DOHH2 (cell line): ENCODE results near the gene HES2.

Source experiments
- H3F3A ChIP-seq: fragments of 200-600 bp; sonication (generic), shearing (Covaris generic); 2 replicates; pipeline ENCODE4 v1.6.0; 2016; ENCODE audit warnings: antibody characterized with exemption, mild to moderate bottlenecking; ENCODE audit not compliant: control insufficient read depth, insufficient read depth
- H3K27ac ChIP-seq: fragments of 200-600 bp; sonication (generic); 2 replicates; pipeline ENCODE4 v1.5.1; 2014; ENCODE audit warnings: low read depth, mild to moderate bottlenecking, low read length, moderate library complexity
- H3K27me3 ChIP-seq: fragments of 200-600 bp; sonication (generic); 2 replicates; pipeline ENCODE4 v1.6.1; 2014; ENCODE audit warnings: mild to moderate bottlenecking, low read length, mixed read lengths; ENCODE audit not compliant: control insufficient read depth
- H3K36me3 ChIP-seq: fragments of 200-600 bp; sonication (generic); 2 replicates; pipeline ENCODE4 v1.6.1; 2014; ENCODE audit warnings: mild to moderate bottlenecking, low read length, moderate library complexity, mixed read lengths; ENCODE audit not compliant: control insufficient read depth
- H3K4me1 ChIP-seq: fragments of 200-600 bp; sonication (generic); 2 replicates; pipeline ENCODE4 v1.6.1; 2014; ENCODE audit warnings: mild to moderate bottlenecking, low read length, mixed read lengths; ENCODE audit not compliant: control insufficient read depth
- H3K4me2 ChIP-seq: fragments of 200-600 bp; sonication (generic); 2 replicates; pipeline ENCODE4 v1.6.0; 2014; ENCODE audit warnings: mild to moderate bottlenecking, low read length, moderate library complexity
- H3K4me3 ChIP-seq: fragments of 200-600 bp; sonication (generic); 2 replicates; pipeline ENCODE4 v1.5.1; 2014; ENCODE audit warnings: mild to moderate bottlenecking, low read length, mixed read lengths
- H3K79me2 ChIP-seq: fragments of 200-600 bp; sonication (generic); 2 replicates; pipeline ENCODE4 v1.6.1; 2014; ENCODE audit warnings: mild to moderate bottlenecking, low read length, mixed read lengths; ENCODE audit not compliant: control insufficient read depth
- H3K9me2 ChIP-seq: fragments of 200-600 bp; sonication (generic); replicated peaks from 2 replicates; pipeline ENCODE4 v1.6.1; 2014; ENCODE audit warnings: mild to moderate bottlenecking, low read length, mixed read lengths; ENCODE audit not compliant: control insufficient read depth
- H3K9me3 ChIP-seq: fragments of 200-600 bp; sonication (generic); 2 replicates; pipeline ENCODE4 v1.6.1; 2014; ENCODE audit warnings: antibody characterized with exemption, low read length, mixed read lengths; ENCODE audit not compliant: control insufficient read depth, insufficient read depth
- H4K20me1 ChIP-seq: fragments of 200-600 bp; sonication (generic); 2 replicates; pipeline ENCODE4 v1.6.0; 2014; ENCODE audit warnings: low read depth, mild to moderate bottlenecking, antibody characterized with exemption, low read length, moderate library complexity; ENCODE audit not compliant: control insufficient read depth, insufficient read depth
- CTCF ChIP-seq: fragments of 200-600 bp; sonication (generic); IDR thresholded peaks from one replicate; pipeline ENCODE4 v1.5.1; 2014; ENCODE audit warnings: antibody characterized with exemption, mild to moderate bottlenecking, low read depth, low read length; ENCODE audit not compliant: poor library complexity, severe bottlenecking
- EZH2phosphoT487 ChIP-seq: fragments of 200-600 bp; sonication (generic); IDR thresholded peaks from 2 replicates; pipeline ENCODE4 v1.6.1; 2017; ENCODE audit warnings: borderline replicate concordance, mild to moderate bottlenecking, antibody characterized with exemption, low read length, moderate library complexity, mixed read lengths

HES2 gene

GRCh38 chr1:6416906-6417305, 2.8 kb downstream of the HES2 start:
- no peaks in the 10 kb centered on the region for H3K9me2 ChIP-seq
- H3K79me2 ChIP-seq = no peaks in the 10 kb centered on the region
- H3K27me3 ChIP-seq = peaks cover 37% of the 10 kb centered on the region
- no peaks in the 10 kb centered on the region for H3K4me1 ChIP-seq
- no peak overlapping the region for H3K27ac ChIP-seq
- H4K20me1 ChIP-seq = no peaks in the 10 kb centered on the region
- H3K36me3 ChIP-seq = no peaks in the 10 kb centered on the region
- no peaks in the 10 kb centered on the region for H3K9me3 ChIP-seq
- H3K4me2 ChIP-seq = no peak overlapping the region
- TF ChIP-seq CTCF (no peak), EZH2phosphoT487 (no peak)
- H3F3A ChIP-seq = no peaks in the 10 kb centered on the region
- no peak overlapping the region for H3K4me3 ChIP-seq

- Histone ChIP-seq H3K27ac (no peak overlapping the region), H4K20me1 (no peaks in the 10 kb centered on the region), H3K4me1 (no peaks in the 10 kb centered on the region), H3K36me3 (no peaks in the 10 kb centered on the region), H3F3A (no peaks in the 10 kb centered on the region), H3K4me3 (no peak overlapping the region), H3K4me2 (no peak overlapping the region), H3K27me3 (peaks cover 31% of the 10 kb centered on the region), H3K9me3 (no peaks in the 10 kb centered on the region), H3K9me2 (no peaks in the 10 kb centered on the region), H3K79me2 (no peaks in the 10 kb centered on the region)
- no peak for TF ChIP-seq CTCF
- no peak for TF ChIP-seq EZH2phosphoT487
These were observed 3.4 kb downstream of the HES2 start for GRCh38 chr1:6416295-6416656.

GRCh38 chr1:6414881-6415626, 4.7 kb downstream of the HES2 start:
- Histone ChIP-seq H4K20me1 (no peaks in the 10 kb centered on the region), H3K4me1 (no peaks in the 10 kb centered on the region), H3K79me2 (no peaks in the 10 kb centered on the region), H3K9me2 (no peaks in the 10 kb centered on the region), H3K9me3 (no peaks in the 10 kb centered on the region), H3K27me3 (peaks cover 23% of the 10 kb centered on the region), H3K4me2 (no peak overlapping the region), H3F3A (no peaks in the 10 kb centered on the region), H3K4me3 (no peak overlapping the region), H3K36me3 (no peaks in the 10 kb centered on the region), H3K27ac (no peak overlapping the region)
- TF ChIP-seq CTCF (no peak), EZH2phosphoT487 (no peak)
